Prostate gland (tissue), 2 donors: Measurements from ENCODE around the gene NMNAT3. TPM values are rescaled to one million over a fixed set of nuclear protein-coding genes. Genes with fewer than 3 reads are reported as not detected.

ENCODE experiments used
- DNase-seq: peaks from one replicate; pipeline ENCODE4 v3.0.0-alpha.2; 2019; ENCODE audit warnings: low spot score
- H3K27ac ChIP-seq, 2 donors: fragments of 200-600 bp; sonication (generic); 2 replicates each; pipeline ENCODE4 v1.5.1; 2017 to 2019
- H3K27me3 ChIP-seq: fragments of 200-600 bp; sonication (generic); replicated peaks from 2 replicates; pipeline ENCODE4 v1.5.1; 2019; ENCODE audit not compliant: insufficient read depth
- H3K36me3 ChIP-seq, 2 donors: fragments of 200-600 bp; sonication (generic); 1 replicate in 1 of 2; 2 replicates in 1 of 2; pipeline versions ENCODE4 v1.5.1 to v1.8.1; 2017 to 2019
- H3K4me1 ChIP-seq: fragments of 200-600 bp; sonication (generic); replicated peaks from 2 replicates; pipeline ENCODE4 v1.5.1; 2019
- H3K4me3 ChIP-seq, 2 donors: fragments of 200-600 bp; sonication (generic); 2 replicates each; pipeline ENCODE4 v1.5.1; 2017 to 2019
- H3K9me3 ChIP-seq: fragments of 200-600 bp; sonication (generic); 2 replicates; pipeline ENCODE4 v1.5.1; 2017
- CTCF ChIP-seq, 4 experiments: fragments of 200-600 bp in 2 of 4; fragments of 450-650 bp in 2 of 4; sonication (generic) in 2 of 4; IDR thresholded peaks; 1 replicate in 3 of 4; 2 replicates in 1 of 4; pipeline ENCODE4 v1.5.1; 2016 to 2019; ENCODE audit warnings: antibody characterized with exemption in 4 of 4, mild to moderate bottlenecking in 2 of 4, moderate library complexity in 2 of 4
- POLR2A ChIP-seq: fragments of 450-650 bp; IDR thresholded peaks from one replicate; pipeline ENCODE4 v1.6.1; 2016; ENCODE audit warnings: antibody characterized with exemption, mild to moderate bottlenecking
- POLR2AphosphoS5 ChIP-seq: sonication (generic); formaldehyde crosslinking; IDR thresholded peaks from one replicate; pipeline ENCODE4 v1.6.1; 2017; ENCODE audit warnings: antibody characterized with exemption
- WGBS: methylation state at CpG from one replicate; pipeline ENCODE4 v1.1.5; 2018; 5-methylcytosine and 5-hydroxymethylcytosine counted together
- intact Hi-C: fragments of 100-400 bp; cut with DNase I; formaldehyde crosslinking; loops from one replicate; pipeline ENCODE4 v1.14.2; 2022
- total RNA-seq, 2 donors: library from RNA; depleted of rRNA; stranded (reverse); fragments of >200 nt; gene quantifications; one replicate each; pipeline ENCODE4 v1.1.0, GENCODE V29; 2016

Gene NMNAT3
- total RNA-seq, 2 donors from 2014 or later, result 11.9 to 15.6 TPM

DNA sequence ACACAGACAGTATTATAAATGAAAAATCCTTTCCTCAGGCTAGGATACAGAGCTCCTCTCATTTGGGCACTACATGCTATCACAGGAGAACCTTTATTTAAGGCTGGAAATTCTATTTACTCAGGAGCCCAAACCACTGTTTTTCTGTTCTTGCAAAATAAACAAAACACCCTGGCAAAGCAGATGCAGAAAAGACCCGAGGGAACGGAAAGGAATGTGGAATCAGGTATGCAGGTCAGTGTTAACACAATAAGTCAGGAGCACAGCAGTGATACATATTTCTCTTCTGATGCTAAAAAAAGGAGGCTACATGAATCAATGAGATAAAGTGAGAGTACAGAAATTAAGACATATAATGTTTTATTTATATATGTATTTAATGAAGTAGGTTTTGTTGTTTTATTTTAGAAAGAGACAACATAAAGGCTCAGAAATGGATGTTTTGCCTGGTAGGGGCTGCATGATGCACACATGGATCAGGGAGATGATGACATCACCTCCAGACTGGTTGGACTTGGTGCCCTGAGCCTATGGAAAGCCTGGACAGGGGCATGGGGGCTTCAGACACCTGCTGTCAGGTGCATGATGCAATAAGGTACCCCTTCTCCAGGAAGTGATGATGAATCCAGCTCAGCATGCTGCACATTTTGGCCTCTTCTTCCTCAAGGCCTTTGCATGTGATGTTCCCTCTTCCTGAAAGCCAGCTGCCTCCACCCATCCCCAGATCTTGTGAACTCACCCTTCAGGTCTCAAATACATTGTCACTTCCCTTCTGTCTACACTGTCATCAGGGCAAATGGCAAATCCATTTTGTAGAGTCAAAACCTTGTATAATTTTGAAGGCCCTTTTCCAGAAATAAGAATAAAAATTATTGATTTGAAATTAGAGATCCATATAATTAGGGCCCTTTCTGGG, 119.2 kb downstream of the NMNAT3 start:
- no peaks in the 10 kb centered on the region for H3K27me3 ChIP-seq
- no peak overlapping the region for H3K27ac ChIP-seq
- no peak overlapping the region for H3K4me3 ChIP-seq
- H3K36me3 ChIP-seq, result no peaks in the 10 kb centered on the region
- no peaks in the 10 kb centered on the region for H3K9me3 ChIP-seq
- no peak for DNase-seq
- no peaks in the 10 kb centered on the region for H3K4me1 ChIP-seq
- WGBS, result 37% methylated on average over 2 of the region's 2 CpGs
- no peak for TF ChIP-seq CTCF (IDR thresholded peaks at IDR 0.05)
- no peak for TF ChIP-seq POLR2A
- TF ChIP-seq POLR2AphosphoS5, result no peak
- intact Hi-C loops, result no loop called here

DNA sequence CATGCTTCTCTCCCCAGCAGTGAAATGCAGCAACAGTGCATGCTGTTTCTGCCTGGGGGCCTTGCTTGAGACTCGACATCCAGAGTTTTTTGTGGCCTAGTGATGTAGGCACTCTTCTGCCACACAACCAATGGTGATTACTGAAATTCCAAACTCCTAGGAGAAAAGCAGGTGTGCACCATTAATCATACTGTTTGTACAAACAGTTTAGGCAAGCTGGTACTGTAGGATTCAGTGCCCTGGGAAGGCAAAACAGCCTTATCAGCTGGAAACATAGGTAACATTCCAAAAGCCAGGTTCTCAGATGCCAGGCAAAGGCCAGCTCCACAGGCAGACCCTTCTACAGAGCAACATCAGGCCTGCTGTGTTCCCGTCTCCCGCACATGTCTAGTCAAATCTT, 120.7 kb downstream of the NMNAT3 start:
- Histone ChIP-seq H3K27me3 (no peaks in the 10 kb centered on the region), H3K4me1 (no peaks in the 10 kb centered on the region), H3K9me3 (no peaks in the 10 kb centered on the region), H3K27ac (no peak overlapping the region), H3K4me3 (no peak overlapping the region), H3K36me3 (no peaks in the 10 kb centered on the region)
- DNase-seq, result no peak
- TF ChIP-seq POLR2A, result no peak
- no peak for TF ChIP-seq CTCF (IDR thresholded peaks at IDR 0.05)
- no peak for TF ChIP-seq POLR2AphosphoS5
- WGBS, result 98% methylated on average over 3 of the region's 3 CpGs
- intact Hi-C loops, result no loop called here

DNA sequence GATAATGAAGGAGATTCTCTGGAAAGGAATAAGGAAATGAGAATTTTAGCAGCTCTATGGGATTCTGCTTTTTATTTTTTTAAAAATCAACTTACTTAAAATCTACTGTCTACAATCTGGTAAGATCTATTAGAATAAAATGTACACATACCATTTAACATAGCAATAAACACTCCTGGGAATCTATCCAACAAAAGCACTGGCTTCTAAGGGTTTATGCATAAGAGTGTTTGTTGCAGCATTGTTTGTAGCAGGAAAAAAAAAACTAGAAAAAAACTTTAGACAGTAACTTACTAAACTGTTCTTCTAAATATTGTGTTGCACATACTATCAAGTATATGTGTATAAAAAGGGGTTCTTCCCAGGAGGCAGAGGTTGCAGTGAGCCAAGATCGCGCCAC, 122.5 kb downstream of the NMNAT3 start:
- intact Hi-C loops, result no loop called here
- no peak overlapping the region for H3K4me3 ChIP-seq
- TF ChIP-seq POLR2A, result no peak
- no peak for TF ChIP-seq POLR2AphosphoS5
- TF ChIP-seq CTCF (IDR thresholded peaks at IDR 0.05), result no peak
- DNase-seq, result no peak
- H3K36me3 ChIP-seq, result no peaks in the 10 kb centered on the region
- no peaks in the 10 kb centered on the region for H3K4me1 ChIP-seq
- H3K9me3 ChIP-seq, result no peaks in the 10 kb centered on the region
- no peak overlapping the region for H3K27ac ChIP-seq
- no peaks in the 10 kb centered on the region for H3K27me3 ChIP-seq
- WGBS, result 65% methylated on average over 2 of the region's 2 CpGs

- H3K4me1 ChIP-seq, result no peaks in the 10 kb centered on the region
- TF ChIP-seq CTCF (IDR thresholded peaks at IDR 0.05), result no peak
- TF ChIP-seq POLR2AphosphoS5, result no peak
- no peak for TF ChIP-seq POLR2A
- H3K4me3 ChIP-seq, result no peak overlapping the region
- no peaks in the 10 kb centered on the region for H3K36me3 ChIP-seq
- H3K27ac ChIP-seq, result no peak overlapping the region
- DNase-seq, result no peak
- H3K27me3 ChIP-seq, result no peaks in the 10 kb centered on the region
- intact Hi-C loops, result no loop called here
- no peaks in the 10 kb centered on the region for H3K9me3 ChIP-seq
Measured at GRCh38 chr3:139554628-139555027, 123.1 kb downstream of the NMNAT3 start.
